B cell (primary cell): ENCODE measurements around the gene CPNE1. TPM values are rescaled to one million over a fixed set of nuclear protein-coding genes. Genes with fewer than 3 reads are reported as not detected.
"Not testable (repeated sequence)": the region's sequence is repeated elsewhere in the genome, so short reads cannot be mapped to it uniquely, and the experiment has no call there.

ENCODE experiments used
- ATAC-seq: fragments of 200-7000 bp; cut with Tn5 transposase; one replicate; pipeline ENCODE4 v1.10.0; 2021; ENCODE audit warnings: low read depth, mild to moderate bottlenecking, moderate number of reproducible peaks, moderate library complexity
- CTCF ChIA-PET: fragments of 350-600 bp; sonication (Branson Sonifier 250); formaldehyde crosslinking; loops from one replicate; lab custom pipeline; 2021; ENCODE audit warnings: antibody characterized with exemption, inconsistent platforms; lab: Charles Lee
- POLR2A ChIA-PET: fragments of 350-600 bp; sonication (Branson Sonifier 250); formaldehyde crosslinking; loops from one replicate; lab custom pipeline; 2021; ENCODE audit warnings: antibody characterized with exemption; lab: Charles Lee
- DNase-seq: peaks from one replicate; pipeline ENCODE4 v3.0.0; 2013
- H2AFZ ChIP-seq: 2 replicates; pipeline ENCODE4 v1.6.1; 2012; ENCODE audit warnings: mild to moderate bottlenecking, low read depth, low read length; ENCODE audit not compliant: insufficient read depth, poor library complexity, severe bottlenecking
- H3K27ac ChIP-seq, 2 donors: 1 replicate in 1 of 2; 2 replicates in 1 of 2; pipeline ENCODE4 v1.5.1; 2012 to 2013; ENCODE audit warnings: low read length in 2 of 2, mild to moderate bottlenecking in 2 of 2, moderate library complexity in 1 of 2
- H3K27me3 ChIP-seq, 4 experiments: fragments of 200-600 bp in 1 of 4; sonication (generic) in 1 of 4; replicated peaks in 1 of 4; 1 replicate in 2 of 4; 2 replicates in 2 of 4; pipeline versions ENCODE4 v1.6.1 to v1.7.0; 2013 to 2016; ENCODE audit warnings: low read length in 3 of 4, mild to moderate bottlenecking in 2 of 4, mixed read lengths in 1 of 4, moderate library complexity in 1 of 4; ENCODE audit not compliant: insufficient read depth in 4 of 4, control insufficient read depth in 3 of 4; ENCODE audit errors: control extremely low read depth in 1 of 4
- H3K36me3 ChIP-seq, 2 experiments: replicated peaks in 1 of 2; 1 replicate in 1 of 2; 2 replicates in 1 of 2; pipeline versions ENCODE4 v1.6.1 to v1.7.1; 2013; ENCODE audit warnings: low read length in 1 of 2; ENCODE audit not compliant: insufficient read depth in 2 of 2, control insufficient read depth in 1 of 2; ENCODE audit errors: control extremely low read depth in 1 of 2, extremely low read depth in 1 of 2
- H3K4me1 ChIP-seq, 2 donors: fragments of 200-600 bp in 1 of 2; sonication (generic) in 1 of 2; 1 replicate in 1 of 2; 2 replicates in 1 of 2; pipeline versions ENCODE4 v1.5.1 to v1.6.1; 2013 to 2017; ENCODE audit warnings: low read length in 2 of 2; ENCODE audit not compliant: control insufficient read depth in 2 of 2, insufficient read depth in 2 of 2
- H3K4me2 ChIP-seq: replicated peaks from 2 replicates; pipeline ENCODE3; 2012; ENCODE audit warnings: mild to moderate bottlenecking, low read depth, low read length; ENCODE audit not compliant: poor library complexity, severe bottlenecking
- H3K4me3 ChIP-seq, 5 experiments: fragments of 200-600 bp in 1 of 5; sonication (generic) in 1 of 5; 1 replicate in 3 of 5; 2 replicates in 2 of 5; pipeline versions ENCODE4 v1.5.1 to v1.7.0; 2011 to 2016; ENCODE audit warnings: low read length in 4 of 5, mild to moderate bottlenecking in 4 of 5, low read depth in 2 of 5, control low read depth in 1 of 5, moderate library complexity in 1 of 5; ENCODE audit not compliant: insufficient read depth in 1 of 5; ENCODE audit errors: control extremely low read depth in 1 of 5, extremely low read depth in 1 of 5
- H3K79me2 ChIP-seq: fragments of 200-600 bp; sonication (generic); one replicate; pipeline ENCODE4 v1.6.0; 2016; ENCODE audit warnings: low read length; ENCODE audit not compliant: control insufficient read depth, insufficient read depth
- H3K9ac ChIP-seq: fragments of 200-600 bp; sonication (generic); 2 replicates; pipeline ENCODE4 v1.6.1; 2017; ENCODE audit warnings: mild to moderate bottlenecking, low read length, moderate library complexity
- H3K9me3 ChIP-seq, 3 donors: one replicate each; pipeline versions ENCODE4 v1.6.1 to v1.7.1; 2013; ENCODE audit warnings: low read length in 2 of 3; ENCODE audit not compliant: control insufficient read depth in 2 of 3, insufficient read depth in 1 of 3; ENCODE audit errors: control extremely low read depth in 1 of 3
- H4K20me1 ChIP-seq: 2 replicates; pipeline ENCODE4 v1.6.0; 2012; ENCODE audit warnings: mild to moderate bottlenecking, low read length; ENCODE audit not compliant: insufficient read depth, control insufficient read depth, poor library complexity, severe bottlenecking
- H3K27ac Mint-ChIP-seq: one replicate; pipeline ENCODE4 v1.8.0; 2021; ENCODE audit warnings: mixed read lengths
- H3K27me3 Mint-ChIP-seq: one replicate; pipeline ENCODE4 v1.8.0; 2021; ENCODE audit warnings: mixed read lengths
- H3K4me1 Mint-ChIP-seq: one replicate; pipeline ENCODE4 v1.8.0; 2021; ENCODE audit warnings: mixed read lengths
- H3K4me3 Mint-ChIP-seq: one replicate; pipeline ENCODE4 v1.8.0; 2021; ENCODE audit warnings: mixed read lengths
- H3K9me3 Mint-ChIP-seq: one replicate; pipeline ENCODE4 v1.8.0; 2022; ENCODE audit warnings: mixed read lengths; ENCODE audit not compliant: insufficient read depth
- CTCF ChIP-seq: fragments of 200-600 bp; IDR thresholded peaks from one replicate; pipeline ENCODE4 v1.8.0; 2022; ENCODE audit warnings: antibody characterized with exemption, mild to moderate bottlenecking
- EZH2 ChIP-seq: IDR thresholded peaks from 2 replicates; pipeline ENCODE4 v1.6.1; 2012; ENCODE audit warnings: borderline replicate concordance, low read depth, mild to moderate bottlenecking, moderate library complexity, low read length; ENCODE audit not compliant: insufficient read depth, poor library complexity, severe bottlenecking
- WGBS: methylation state at CpG from one replicate; pipeline ENCODE4 v1.1.5; 2013; ENCODE audit warnings: missing lambda C conversion rate; ENCODE audit not compliant: insufficient coverage; 5-methylcytosine and 5-hydroxymethylcytosine counted together
- intact Hi-C: fragments of 100-400 bp; cut with micrococcal nuclease; formaldehyde crosslinking; loops from one replicate; pipeline ENCODE4 v1.10.0; 2022
- polyA plus RNA-seq: library from polyadenylated mRNA; depleted of rRNA; stranded (reverse); fragments of >200 nt; gene quantifications from 2 replicates; pipeline ENCODE4 v1.2.3, GENCODE V29; 2012
- total RNA-seq, 2 donors: library from RNA; stranded (reverse); fragments of 120-200 nt in 1 of 2; gene quantifications; 1 replicate in 1 of 2; 2 replicates in 1 of 2; pipeline versions ENCODE4 v1.2.3 to v1.2.4, GENCODE V29; 2013 to 2022

CPNE1 gene
- total and polyA plus RNA-seq, 2 donors (not counting 1 experiment from before 2014, with no cell fraction given): 321 to 323 TPM

GRCh38 chr20:35695245-35695749, 30.6 kb upstream of the CPNE1 start:
- intact Hi-C loops: loop anchor here (5.0 kb wide), 1 partner anchor 93 kb away; no protein-coding TSS in a partner anchor
- Histone ChIP-seq H3K27me3 (no peaks in the 10 kb centered on the region), H3K27ac (no peak overlapping the region), H3K4me3 (no peak overlapping the region), H3K4me1 (peaks cover 16 to 21% of the 10 kb centered on the region in 2 donors), H3K9me3 (no peaks in the 10 kb centered on the region), H3K4me2 (no peak overlapping the region), H3K79me2 (peaks cover 18% of the 10 kb centered on the region), H3K36me3 (peaks cover 9 to 13% of the 10 kb centered on the region in 2 experiments), H3K9ac (no peak overlapping the region), H2AFZ (no peak overlapping the region), H4K20me1 (no peaks in the 10 kb centered on the region)
- Mint-ChIP-seq H3K27ac (no peak overlapping the region), H3K4me3 (no peak overlapping the region), H3K27me3 (no peaks in the 10 kb centered on the region), H3K4me1 (peaks cover 28% of the 10 kb centered on the region), H3K9me3 (no peaks in the 10 kb centered on the region)
- CTCF ChIA-PET: no interaction called here
- no peak for TF ChIP-seq EZH2
- TF ChIP-seq CTCF: no peak
- DNase-seq (no peak), ATAC-seq (no peak)
- 100% methylated on average over 2 of the region's 2 CpGs for WGBS
- POLR2A ChIA-PET: interaction anchor here (0.7 kb wide), 1 partner anchor 75 kb away, joined by 4 read pairs; no protein-coding TSS in a partner anchor

DNA sequence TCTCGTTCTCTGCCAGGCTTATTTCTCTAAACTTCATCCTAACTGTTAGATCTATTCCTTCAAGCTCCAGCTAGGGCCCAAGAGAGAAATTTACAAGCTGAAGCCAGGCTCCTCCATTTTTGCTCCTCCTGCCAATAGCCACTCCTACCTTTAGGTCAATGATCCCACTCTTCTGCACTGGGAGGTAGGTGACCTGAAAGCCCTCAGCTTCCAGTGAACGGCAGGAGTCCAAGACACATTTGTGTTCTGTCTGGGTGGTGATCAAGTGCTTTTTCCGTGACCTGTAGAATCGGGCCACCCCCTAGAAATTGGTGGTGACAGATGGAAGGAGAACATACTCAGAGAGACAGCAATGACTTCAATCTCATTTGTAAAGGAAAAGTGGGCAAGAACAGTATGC, 25.6 kb upstream of the CPNE1 start:
- H3K9me3 Mint-ChIP-seq: no peaks in the 10 kb centered on the region
- Histone ChIP-seq H3K4me1 (no peaks in the 10 kb centered on the region), H3K9ac (no peak overlapping the region), H3K4me2 (no peak overlapping the region), H3K27me3 (no peaks in the 10 kb centered on the region), H3K27ac (no peak overlapping the region), H4K20me1 (no peaks in the 10 kb centered on the region), H3K36me3 (peaks cover 9 to 30% of the 10 kb centered on the region in 2 experiments), H3K4me3 (no peak overlapping the region), H3K9me3 (no peaks in the 10 kb centered on the region), H3K79me2 (no peaks in the 10 kb centered on the region), H2AFZ (no peak overlapping the region)
- DNase-seq: no peak
- intact Hi-C loops: no loop called here
- H3K27ac Mint-ChIP-seq: no peak overlapping the region
- TF ChIP-seq EZH2: no peak
- TF ChIP-seq CTCF: no peak
- no peaks in the 10 kb centered on the region for H3K27me3 Mint-ChIP-seq
- WGBS: 94% methylated on average over 3 of the region's 4 CpGs
- no peak for ATAC-seq
- H3K4me3 Mint-ChIP-seq: no peak overlapping the region
- no peaks in the 10 kb centered on the region for H3K4me1 Mint-ChIP-seq
- POLR2A ChIA-PET: interaction anchor here (0.7 kb wide), 1 partner anchor 527 kb away, joined by 5 read pairs; no protein-coding TSS in a partner anchor
- CTCF ChIA-PET: interaction anchor here (1.0 kb wide), 1 partner anchor 20 kb away, joined by 3 read pairs; no protein-coding TSS in a partner anchor

DNA sequence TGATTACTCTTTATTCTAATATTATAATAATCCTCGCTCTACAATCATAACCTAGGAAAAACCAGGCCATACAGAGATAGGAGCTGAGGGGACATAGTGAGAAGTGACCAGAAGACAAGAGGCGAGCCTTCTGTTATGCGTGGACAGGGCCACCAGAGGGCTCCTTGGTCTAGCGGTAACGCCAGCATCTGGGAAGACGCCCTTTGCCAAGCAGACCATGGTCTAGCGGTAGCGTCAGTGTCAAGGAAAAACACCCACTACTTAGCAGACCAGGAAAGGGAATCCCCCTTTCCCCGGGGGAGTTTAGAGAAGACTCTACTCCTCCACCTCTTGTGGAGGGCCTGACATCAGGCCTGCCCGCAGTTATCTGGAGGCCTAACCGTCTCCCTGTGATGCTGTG, 22.2 kb upstream of the CPNE1 start:
- H3K79me2 ChIP-seq, H3K9ac ChIP-seq, H2AFZ ChIP-seq, H3K4me3 ChIP-seq, ATAC-seq, H3K9me3 ChIP-seq, H4K20me1 ChIP-seq, H3K27ac ChIP-seq, H3K27ac Mint-ChIP-seq, H3K4me1 Mint-ChIP-seq, H3K9me3 Mint-ChIP-seq, H3K4me3 Mint-ChIP-seq, POLR2A ChIA-PET, DNase-seq, H3K27me3 ChIP-seq, H3K4me2 ChIP-seq, H3K4me1 ChIP-seq, intact Hi-C loops, H3K27me3 Mint-ChIP-seq: not testable (repeated sequence)
- CTCF ChIA-PET: interaction anchor here (1.0 to 1.5 kb wide), 2 partner anchors 197 to 199 kb away, joined by 3 to 5 read pairs; no protein-coding TSS in a partner anchor
- H3K36me3 ChIP-seq: peaks cover 8 to 26% of the 10 kb centered on the region in 2 experiments
- 100% methylated on average over 3 of the region's 11 CpGs for WGBS
